ENCODE data around the gene SH3PXD2A.
"Not testable (repeated sequence)": the region's sequence is repeated elsewhere in the genome, so short reads cannot be mapped to it uniquely, and the experiment has no call there.

The SH3PXD2A gene

DNA sequence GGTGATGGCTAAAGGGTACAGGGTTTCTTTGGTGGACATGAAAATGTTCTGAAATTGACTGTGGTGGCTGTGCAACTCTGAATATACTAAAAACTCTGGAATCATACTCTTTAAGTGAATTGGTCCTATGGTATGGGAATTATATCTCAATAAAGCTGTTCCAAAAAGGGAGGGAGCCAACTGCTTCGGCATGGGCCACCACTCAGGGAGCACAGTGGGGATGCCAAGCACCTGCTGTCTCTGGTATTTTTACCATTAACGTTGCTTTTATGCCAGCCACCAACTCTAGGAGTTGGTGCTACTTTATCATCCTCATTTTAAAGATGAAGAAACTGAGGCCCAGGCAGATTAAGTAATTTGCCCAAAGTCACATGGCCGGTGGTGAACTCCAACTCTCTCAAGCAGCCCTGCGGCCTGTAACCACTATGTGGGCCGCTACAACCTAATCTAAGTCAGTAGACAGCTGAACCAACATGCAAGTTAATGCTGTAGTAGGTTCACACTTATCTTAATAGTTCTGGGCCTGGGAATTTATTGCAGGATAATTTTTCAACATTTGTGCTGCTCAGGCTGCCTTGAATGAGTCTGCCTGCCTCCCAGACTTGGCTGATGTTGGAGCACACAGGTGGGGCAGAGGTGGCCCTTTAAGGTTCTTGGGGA lies 20.8 kb downstream of the SH3PXD2A start:
- no peak for DNase-seq (ENCODE audit: low read depth)

DNA sequence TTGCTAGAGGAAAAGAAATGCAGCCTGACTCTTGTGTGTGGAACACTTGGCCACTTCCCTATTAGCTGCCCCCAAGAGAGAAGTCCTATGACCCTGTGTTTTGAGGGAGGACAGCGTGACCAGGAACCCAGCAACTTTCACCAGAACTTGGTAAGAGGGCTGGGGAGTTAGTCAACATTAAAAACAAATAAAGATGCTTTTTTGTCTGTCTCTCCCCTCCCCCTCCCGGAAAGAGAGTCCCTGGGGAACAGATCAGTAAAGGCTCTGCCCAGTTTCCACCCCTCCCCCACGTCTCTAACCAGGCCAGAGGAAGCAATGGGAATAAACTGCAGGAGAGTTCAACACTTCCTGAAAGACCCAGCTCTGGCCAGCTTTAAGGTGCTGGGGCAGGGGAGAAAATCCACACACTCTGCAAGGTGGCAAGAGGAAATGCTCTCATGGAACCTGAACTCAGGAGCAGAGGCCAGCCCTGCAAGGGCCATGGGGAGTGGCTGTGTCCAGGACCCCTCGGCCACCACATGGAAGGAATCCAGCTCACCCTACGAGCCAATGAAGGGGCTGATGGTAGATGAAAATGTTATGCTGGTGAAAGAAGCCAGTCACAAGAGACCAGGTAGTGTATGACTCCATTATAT lies 21.5 kb downstream of the SH3PXD2A start:
- no peak for DNase-seq (ENCODE audit: low read depth)

DNA sequence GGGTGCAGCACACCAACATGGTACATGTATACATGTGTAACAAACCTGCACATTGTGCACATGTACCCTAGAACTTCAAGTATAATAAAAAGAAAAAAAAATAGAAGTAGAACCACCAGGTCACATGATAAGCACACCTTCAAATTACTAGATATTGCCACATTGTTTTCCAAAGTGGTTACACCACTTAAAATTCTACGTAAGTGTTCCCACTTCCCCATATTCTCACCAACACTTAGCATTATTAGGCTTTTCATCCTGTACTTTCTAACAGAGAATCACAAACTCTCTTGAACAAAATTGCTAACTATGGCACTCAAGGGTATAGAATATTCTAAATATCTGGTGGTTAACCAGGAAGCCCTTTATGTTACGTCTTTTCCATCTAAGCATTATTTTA lies 22.6 kb downstream of the SH3PXD2A start:
- DNase-seq (ENCODE audit: low read depth), result no peak

DNA sequence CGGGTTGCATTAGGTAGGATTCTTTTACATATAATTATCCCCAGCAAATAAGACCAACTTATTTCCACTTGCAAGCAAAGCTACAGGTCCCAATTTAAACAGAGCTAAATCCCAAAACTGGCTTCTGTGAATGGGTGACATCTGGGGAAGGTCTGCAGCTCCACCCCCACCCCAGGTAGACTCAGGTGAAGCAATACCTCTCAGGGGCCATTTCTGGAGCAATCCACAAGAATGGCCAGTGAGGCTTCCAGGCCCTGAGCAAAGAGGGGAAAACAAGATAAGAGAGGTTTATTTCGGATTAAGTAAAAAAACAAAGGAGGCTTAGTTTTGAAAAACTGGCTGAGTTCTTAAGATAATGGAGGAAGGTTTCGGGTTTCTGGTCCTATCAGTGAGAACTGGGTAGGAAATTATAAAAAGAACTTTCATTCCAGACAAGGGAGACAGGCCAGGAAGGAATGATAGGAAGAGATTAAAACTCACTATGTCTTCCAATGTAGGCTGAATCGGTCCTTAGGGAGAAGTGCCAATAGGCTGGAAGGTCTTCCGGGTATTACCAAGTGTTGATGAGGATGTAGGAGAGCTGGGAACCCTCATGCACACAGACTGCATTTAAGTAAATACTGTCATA lies 25.4 kb downstream of the SH3PXD2A start:
- DNase-seq (ENCODE audit: low read depth), result no peak

DNA sequence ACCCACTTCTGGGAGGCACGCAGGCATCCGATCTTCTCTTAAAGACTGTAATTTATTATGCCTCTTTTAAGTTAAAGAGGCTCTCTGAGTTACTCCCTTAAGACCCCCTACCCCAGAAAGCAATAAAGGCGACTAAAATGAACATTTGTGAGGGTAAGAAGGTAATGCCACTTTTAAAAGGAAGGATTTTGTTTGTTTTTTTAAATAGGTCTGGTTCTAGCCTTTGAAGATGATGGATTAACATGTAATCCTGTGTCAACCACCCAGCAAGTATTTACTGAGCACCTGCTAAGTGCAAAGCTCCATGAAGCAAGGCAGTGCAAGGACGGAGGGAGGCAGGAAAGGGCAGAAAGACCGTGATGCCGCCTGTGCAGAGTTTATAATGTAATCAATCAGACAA lies 26.1 kb downstream of the SH3PXD2A start:
- DNase-seq (ENCODE audit: low read depth), result no peak

GRCh38 chr10:103828587-103829197 lies 26.7 kb downstream of the SH3PXD2A start:
- DNase-seq (ENCODE audit: low read depth), result no peak

GRCh38 chr10:103828107-103828506 lies 27.3 kb downstream of the SH3PXD2A start:
- no peak for DNase-seq (ENCODE audit: low read depth)

GRCh38 chr10:103826885-103827284 lies 28.5 kb downstream of the SH3PXD2A start:
- no peak for DNase-seq (ENCODE audit: low read depth)

- DNase-seq (ENCODE audit: low read depth), result no peak
These were observed 31.1 kb downstream of the SH3PXD2A start for GRCh38 chr10:103824281-103824680.

GRCh38 chr10:103823706-103824272 lies 31.6 kb downstream of the SH3PXD2A start:
- DNase-seq (ENCODE audit: low read depth), result no peak

- DNase-seq (ENCODE audit: low read depth), result no peak
These were observed 32.6 kb downstream of the SH3PXD2A start for GRCh38 chr10:103822800-103823199.

- no peak for DNase-seq (ENCODE audit: low read depth)
These were observed 33.2 kb downstream of the SH3PXD2A start for GRCh38 chr10:103822107-103822716.

GRCh38 chr10:103820101-103821062 lies 35.0 kb downstream of the SH3PXD2A start:
- no peak for DNase-seq (ENCODE audit: low read depth)

DNA sequence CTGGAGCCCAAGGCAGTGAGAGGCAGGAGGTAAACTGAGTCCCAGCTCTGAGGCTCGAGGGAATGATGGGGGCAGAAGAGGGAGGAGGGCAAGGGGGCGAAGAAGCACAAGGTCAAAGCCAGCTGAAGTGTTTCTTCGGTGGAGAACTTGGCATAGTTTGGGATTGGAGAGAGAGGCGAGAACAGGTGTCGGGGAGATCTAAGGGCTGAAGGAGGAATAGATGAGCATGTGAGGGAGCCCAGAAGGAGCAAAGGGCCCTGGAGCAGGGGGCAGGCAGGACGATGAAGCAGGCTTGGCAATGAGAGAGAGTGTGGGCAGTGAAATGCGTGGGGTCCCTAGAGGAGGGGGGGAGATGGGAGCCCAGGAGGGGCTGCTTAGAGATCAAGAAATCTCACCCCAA lies 35.9 kb downstream of the SH3PXD2A start:
- DNase-seq (ENCODE audit: low read depth), result no peak

DNA sequence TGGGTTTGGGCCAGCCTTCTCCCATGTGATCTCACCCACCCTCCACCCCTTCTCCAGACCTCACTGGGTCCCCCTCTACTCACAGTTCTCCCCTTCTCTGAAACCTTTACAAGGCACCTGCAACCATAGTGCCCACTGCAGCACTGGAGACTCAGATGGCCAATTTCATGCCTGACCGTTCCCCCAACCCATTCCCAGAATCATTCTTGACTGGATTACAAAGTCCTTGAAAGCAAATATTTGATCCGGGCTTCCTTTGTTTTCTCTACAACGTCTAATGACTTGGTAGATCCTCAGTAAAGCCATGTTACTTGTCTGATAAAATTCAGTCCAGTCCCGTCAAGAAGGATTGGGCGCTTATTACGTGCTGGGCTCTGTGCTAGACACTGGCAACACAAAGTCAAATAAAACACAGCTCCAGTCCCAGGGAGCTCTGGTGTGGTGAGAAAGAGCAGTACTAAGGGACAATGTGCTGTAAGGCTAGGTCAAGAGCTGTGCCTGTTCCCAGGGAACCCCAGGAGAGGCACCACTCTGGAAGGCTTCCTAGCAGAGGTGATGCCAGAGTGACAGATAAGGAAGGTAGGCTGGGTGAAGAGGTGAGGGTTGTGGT lies 36.5 kb downstream of the SH3PXD2A start:
- no peak for DNase-seq (ENCODE audit: low read depth)

- DNase-seq (ENCODE audit: low read depth), result no peak
These were observed 37.3 kb downstream of the SH3PXD2A start for GRCh38 chr10:103818105-103818504.

- DNase-seq (ENCODE audit: low read depth), result no peak
These were observed 38.9 kb downstream of the SH3PXD2A start for GRCh38 chr10:103816431-103816830.

DNA sequence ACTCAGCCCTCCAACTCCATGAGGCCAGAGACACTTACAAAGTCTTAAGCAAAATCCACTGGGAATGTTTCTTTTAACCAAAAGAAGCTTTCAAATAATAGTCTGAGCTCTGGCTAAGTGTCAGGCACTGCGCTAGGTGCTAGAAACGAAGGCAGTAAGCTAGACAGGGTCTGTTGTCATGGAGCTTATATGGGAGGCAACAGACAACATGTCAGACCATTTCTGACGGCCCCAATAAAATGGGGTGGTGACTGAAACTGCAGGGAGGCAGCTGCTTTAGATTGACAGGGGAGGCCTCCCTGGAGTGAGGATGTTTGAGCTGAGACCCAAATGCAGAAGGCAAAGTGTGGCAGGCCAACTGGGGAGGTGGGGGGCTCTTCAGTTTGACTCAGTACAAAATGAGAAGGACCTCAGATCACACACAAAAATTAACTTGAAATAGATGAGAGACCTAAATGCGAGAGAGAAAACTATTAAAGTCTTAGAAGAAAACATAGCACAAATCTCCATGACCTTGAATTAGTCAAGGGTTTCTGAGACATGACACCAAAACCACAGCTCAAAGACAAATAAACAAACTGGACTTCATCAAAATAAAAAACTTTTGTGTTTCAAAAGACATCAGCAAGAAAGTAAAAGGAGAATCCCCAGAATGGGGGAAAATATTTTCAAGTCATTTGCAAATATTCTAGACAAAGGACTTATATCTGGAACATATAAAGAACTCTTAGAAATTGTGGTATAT lies 40.6 kb downstream of the SH3PXD2A start:
- no peak for DNase-seq (ENCODE audit: low read depth)

GRCh38 chr10:103814105-103814504 lies 41.3 kb downstream of the SH3PXD2A start:
- no peak for DNase-seq (ENCODE audit: low read depth)

- not testable (repeated sequence) for DNase-seq (ENCODE audit: low read depth)
These were observed 42.1 kb downstream of the SH3PXD2A start for GRCh38 chr10:103813312-103813711.

Data from activated T-cell treated with anti-CD3 and anti-CD28 coated beads for 24 hours (primary cell).